Prostate gland (tissue), 2 donors: ENCODE data around the gene SLC44A2.

Experiments used
- POLR2A ChIP-seq: fragments of 450-650 bp; IDR thresholded peaks from one replicate; pipeline ENCODE4 v1.6.1; 2016; ENCODE audit warnings: antibody characterized with exemption, mild to moderate bottlenecking
- POLR2AphosphoS5 ChIP-seq: sonication (generic); formaldehyde crosslinking; IDR thresholded peaks from one replicate; pipeline ENCODE4 v1.6.1; 2017; ENCODE audit warnings: antibody characterized with exemption
- TF ChIP-seq, protein P1 (sequence below), 4 experiments: fragments of 200-600 bp in 2 of 4; fragments of 450-650 bp in 2 of 4; sonication (generic) in 2 of 4; IDR thresholded peaks; 1 replicate in 3 of 4; 2 replicates in 1 of 4; pipeline ENCODE4 v1.5.1; 2016 to 2019; ENCODE audit warnings: antibody characterized with exemption in 4 of 4, mild to moderate bottlenecking in 2 of 4, moderate library complexity in 2 of 4

DNA sequence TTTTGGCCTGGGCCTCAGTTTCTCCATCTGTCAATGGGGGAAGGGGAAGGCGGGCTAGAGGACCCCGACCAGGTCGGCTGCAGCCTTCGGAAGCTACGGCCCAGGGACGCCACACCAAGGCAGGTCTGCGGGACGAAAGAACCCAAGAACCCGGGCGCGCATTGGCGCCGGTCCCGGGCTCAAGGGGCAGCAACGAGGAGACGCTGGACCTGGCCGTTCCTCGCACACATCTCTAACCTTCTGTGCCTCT, 28.1 kb downstream of the SLC44A2 start:
- TF ChIP-seq POLR2AphosphoS5, result no peak
- TF ChIP-seq, protein P1, sequence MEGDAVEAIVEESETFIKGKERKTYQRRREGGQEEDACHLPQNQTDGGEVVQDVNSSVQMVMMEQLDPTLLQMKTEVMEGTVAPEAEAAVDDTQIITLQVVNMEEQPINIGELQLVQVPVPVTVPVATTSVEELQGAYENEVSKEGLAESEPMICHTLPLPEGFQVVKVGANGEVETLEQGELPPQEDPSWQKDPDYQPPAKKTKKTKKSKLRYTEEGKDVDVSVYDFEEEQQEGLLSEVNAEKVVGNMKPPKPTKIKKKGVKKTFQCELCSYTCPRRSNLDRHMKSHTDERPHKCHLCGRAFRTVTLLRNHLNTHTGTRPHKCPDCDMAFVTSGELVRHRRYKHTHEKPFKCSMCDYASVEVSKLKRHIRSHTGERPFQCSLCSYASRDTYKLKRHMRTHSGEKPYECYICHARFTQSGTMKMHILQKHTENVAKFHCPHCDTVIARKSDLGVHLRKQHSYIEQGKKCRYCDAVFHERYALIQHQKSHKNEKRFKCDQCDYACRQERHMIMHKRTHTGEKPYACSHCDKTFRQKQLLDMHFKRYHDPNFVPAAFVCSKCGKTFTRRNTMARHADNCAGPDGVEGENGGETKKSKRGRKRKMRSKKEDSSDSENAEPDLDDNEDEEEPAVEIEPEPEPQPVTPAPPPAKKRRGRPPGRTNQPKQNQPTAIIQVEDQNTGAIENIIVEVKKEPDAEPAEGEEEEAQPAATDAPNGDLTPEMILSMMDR (IDR thresholded peaks at IDR 0.05), result no peak
- TF ChIP-seq POLR2A, result no peak
